HG03066 (cell line): ENCODE data around the gene HGS.

Experiments used
- ATAC-seq: cut with Tn5 transposase; IDR thresholded peaks from one replicate; pipeline ENCODE4 v1.9.1; 2021; ENCODE audit warnings: low read depth; ENCODE audit not compliant: unreplicated experiment

HGS gene

DNA sequence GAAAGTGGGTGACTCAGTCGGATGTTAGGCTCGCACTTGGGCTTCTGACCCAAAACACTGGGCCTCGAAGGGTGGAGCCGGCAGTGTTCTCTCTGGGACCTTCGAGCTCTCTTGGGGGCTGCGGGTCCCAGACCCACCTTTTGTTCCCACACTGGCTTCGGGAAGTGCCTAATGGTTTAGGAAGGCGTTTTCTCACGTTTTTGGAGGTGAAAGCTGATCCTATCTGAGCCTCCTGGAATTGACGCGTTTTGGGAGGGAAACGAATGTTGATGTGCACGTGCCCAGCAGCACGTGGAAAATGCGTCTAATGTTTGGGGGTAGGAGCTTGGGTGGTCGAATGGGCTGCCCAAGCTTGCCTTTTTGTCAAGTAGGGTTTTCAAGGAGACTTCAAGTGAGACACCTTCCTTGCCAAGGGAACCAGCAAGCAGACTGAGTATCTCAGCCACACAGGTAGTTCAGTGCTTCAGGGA lies 666 bp downstream of the HGS start:
- peak; percentile 4 for ATAC-seq

DNA sequence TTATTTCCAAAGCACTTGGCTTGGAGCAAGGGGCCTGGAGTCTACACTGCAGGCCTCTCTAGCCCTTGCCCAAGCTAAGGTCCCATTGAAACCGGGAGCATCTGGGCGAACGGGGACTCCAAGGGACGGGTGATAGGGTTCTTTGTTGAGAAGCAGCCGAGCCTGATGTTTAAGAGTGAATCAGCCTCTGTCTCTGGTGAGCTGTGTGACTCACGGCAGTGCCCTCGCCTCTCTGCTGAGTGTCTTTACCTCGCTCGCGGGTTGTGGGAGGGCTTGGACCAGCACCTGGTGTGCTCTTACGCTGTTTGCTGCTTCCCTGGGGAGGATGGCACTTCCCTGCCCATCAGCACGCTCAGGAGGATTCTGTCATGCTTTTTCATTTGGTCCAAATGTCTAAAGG lies 1.3 kb downstream of the HGS start:
- ATAC-seq = no peak

DNA sequence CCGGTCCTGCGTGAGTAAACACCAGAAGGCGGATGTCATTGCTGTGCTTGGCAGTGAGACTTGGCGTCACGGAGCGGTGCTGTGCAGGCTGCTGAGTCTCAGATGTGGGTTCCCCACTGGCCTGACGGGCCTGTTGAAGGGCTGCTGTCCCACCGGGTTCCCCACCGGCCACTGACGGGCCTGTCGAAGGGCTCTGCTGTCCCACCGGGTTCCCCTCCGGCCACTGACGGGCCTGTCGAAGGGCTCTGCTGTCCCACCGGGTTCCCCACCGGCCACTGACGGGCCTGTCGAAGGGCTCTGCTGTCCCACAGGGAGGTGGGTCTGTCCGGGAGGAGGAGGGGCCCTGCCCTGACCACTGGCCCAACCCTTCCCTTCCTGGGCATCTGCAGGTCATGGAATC lies 2.8 kb downstream of the HGS start:
- ATAC-seq = no peak

DNA sequence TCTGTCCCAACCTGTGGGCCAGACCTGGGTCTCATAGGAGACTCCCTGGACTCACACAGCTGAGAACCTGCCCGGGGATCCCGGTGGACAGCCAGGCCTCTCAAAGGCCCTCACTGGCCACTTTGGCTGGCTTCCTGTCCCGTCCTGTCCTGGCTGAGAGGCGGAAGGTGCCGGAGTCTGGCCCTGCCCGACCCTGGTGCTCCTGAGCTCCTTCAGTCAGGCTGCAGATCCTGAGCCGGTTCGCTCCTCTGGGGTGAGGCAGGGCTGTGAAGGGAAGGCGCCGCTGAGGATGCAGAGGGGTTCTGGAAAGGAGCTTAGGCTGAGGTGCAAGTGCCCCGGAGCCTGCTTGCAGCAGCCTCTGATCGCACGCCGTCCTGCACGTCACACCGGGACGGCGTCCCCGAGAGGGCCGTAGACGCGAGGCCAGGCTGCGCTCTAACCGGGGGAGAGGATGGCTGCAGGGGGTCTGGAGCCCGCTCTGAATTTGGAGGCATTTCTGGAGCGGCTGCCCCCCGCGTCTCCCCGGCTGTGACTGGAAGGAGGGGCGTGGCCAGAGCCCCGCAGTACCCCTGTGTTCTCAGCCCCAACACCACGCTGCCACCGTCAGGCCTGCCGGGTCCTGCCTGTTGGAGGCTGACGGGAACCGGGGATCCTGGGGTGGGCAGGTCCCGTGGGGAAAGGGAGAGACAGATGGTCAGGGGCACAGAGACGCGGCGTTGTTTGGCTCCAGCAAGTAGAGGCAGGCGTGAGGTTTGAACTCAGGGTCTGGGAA lies 4.1 kb downstream of the HGS start:
- ATAC-seq = no peak

DNA sequence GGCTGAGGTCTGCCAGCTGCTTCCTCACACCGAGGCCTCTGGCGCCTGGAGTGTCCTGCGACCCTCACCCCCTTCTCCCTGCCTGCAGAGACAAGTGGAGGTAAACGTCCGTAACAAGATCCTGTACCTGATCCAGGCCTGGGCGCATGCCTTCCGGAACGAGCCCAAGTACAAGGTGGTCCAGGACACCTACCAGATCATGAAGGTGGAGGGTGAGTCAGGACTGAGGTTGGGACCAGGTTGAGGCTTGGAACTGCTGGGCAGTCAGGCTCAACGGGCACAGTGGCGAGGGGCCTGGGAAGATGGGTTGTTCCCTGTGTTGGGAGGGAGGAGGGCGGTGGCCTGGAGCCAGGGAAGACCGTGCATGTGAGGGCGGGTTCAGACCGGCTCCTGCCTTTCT lies 4.8 kb downstream of the HGS start:
- no peak for ATAC-seq

DNA sequence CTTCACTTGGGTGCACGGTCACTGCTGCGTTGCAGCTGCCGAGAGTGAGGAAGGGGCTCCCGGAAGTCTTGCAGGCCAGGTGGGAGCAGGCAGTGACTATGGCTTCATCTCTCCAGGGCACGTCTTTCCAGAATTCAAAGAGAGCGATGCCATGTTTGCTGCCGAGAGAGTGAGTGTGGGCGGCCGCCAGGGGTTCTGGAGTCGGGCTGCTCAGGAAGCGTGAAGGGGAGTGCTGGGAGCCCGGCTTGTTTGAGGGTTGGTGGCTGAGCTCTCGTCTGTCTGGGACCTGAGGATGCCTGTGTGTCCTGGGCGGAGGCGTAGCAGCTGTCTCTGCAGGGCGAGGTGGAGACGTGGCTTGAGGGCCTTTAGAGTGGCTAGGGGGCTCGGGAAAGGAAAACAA lies 6.3 kb downstream of the HGS start:
- ATAC-seq = no peak

DNA sequence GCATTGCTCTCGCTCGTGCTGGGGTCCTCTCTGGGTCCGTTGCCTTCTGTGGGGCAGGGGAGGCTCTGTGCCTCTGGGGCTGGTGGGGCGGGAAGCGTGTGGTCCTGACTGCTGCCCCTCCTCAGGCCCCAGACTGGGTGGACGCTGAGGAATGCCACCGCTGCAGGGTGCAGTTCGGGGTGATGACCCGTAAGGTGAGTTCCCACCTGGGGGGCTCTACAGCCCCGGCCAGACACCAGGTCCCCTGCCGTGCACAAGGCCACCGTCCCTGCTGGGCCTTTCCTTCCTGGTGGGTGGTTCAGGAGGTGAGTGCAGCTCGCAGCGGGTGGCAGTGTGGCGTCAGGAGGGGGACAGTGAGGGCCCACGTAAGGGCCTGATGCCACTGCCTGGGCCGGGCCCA lies 6.7 kb downstream of the HGS start:
- ATAC-seq = no peak

DNA sequence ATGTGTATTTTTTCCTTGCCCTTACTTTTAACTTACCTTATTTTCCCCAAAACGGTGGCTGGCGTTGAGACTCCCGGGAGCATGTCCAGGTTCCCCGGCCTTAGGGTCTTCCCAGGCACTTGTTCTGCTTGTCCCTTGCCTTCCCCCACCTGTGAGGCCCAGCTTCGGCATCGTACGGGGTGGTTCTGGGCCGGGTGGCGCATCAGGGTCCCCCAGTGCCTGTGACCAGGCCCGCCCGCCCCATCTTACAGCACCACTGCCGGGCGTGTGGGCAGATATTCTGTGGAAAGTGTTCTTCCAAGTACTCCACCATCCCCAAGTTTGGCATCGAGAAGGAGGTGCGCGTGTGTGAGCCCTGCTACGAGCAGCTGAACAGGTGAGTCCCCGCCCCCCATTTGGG lies 7.4 kb downstream of the HGS start:
- no peak for ATAC-seq

DNA sequence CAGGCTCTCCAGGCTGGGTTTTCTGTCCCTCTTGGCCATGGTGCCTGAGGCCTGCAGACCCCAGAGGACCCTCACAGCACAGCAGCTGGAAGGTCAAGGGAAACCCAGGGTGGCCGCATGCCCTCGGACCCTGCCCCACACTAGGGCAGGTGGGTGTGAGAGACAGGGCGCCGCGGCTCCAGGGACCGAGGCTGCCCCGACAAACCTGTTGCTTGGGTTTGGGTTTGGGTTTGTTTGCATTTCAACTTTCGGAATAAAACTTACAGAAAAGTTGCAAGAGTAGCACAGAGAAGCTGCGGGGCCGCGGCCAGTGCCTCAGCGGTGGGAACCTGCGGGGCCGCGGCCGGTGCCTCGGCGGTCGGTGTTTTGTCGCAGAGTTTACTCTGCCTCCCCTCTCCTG lies 7.8 kb downstream of the HGS start:
- ATAC-seq = no peak

DNA sequence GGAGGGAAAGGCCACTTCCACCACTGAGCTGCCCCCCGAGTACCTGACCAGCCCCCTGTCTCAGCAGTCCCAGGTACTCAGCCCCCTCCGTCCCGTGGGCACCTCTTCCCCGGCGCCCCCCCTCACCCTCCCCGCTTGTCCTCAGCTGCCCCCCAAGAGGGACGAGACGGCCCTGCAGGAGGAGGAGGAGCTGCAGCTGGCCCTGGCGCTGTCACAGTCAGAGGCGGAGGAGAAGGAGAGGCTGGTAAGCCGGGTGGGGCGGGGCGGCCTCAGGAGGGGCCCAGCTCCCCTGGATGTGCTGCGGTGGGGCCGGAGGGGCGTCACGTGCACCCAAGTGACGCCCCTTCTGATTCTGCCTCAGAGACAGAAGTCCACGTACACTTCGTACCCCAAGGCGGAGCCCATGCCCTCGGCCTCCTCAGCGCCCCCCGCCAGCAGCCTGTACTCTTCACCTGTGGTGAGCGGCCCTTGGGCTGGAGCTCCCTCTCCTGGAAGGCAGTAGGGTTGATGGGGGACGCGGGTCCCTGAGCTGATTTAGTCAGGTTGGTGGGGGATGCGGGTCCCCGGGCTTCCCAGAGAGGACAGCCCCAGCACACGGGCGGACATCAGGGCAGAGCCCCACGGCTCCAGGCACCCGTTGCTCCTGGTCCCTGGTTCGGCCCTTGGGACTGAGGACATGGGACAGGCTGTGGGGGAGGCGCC lies 9.8 kb downstream of the HGS start:
- ATAC-seq = no peak

DNA sequence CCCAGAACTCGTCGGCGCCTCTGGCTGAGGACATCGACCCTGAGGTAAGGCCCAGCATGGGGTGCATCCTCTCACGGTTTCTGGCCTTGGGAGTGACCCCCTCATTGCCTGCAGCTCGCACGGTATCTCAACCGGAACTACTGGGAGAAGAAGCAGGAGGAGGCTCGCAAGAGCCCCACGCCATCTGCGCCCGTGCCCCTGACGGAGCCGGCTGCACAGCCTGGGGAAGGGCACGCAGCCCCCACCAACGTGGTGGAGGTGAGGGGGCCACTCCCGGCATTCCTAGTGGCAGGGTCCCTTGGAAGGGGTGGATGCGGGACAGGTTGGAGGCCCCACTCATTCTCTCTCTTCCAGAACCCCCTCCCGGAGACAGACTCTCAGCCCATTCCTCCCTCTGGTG lies 11.0 kb downstream of the HGS start:
- no peak for ATAC-seq

DNA sequence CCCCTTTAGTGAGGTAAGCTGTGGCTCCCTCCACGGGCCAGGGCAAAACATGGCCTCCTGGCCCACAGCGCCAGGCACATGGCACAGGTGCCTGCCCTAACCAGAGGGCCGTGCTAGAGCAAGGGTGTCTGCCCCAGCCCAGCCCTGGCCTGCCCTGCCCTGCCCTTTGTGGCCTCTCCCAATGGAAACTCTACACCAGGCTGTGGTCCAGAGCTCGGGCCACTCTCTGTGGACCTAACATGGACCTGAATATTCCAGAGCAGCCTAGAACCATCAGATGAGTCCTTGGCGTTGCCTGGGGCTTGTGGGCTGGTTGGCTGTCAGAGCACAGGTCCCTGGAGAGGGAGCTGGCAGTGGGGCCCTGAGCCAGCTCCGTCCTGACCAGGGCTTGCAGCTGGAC lies 11.4 kb downstream of the HGS start:
- ATAC-seq = no peak

DNA sequence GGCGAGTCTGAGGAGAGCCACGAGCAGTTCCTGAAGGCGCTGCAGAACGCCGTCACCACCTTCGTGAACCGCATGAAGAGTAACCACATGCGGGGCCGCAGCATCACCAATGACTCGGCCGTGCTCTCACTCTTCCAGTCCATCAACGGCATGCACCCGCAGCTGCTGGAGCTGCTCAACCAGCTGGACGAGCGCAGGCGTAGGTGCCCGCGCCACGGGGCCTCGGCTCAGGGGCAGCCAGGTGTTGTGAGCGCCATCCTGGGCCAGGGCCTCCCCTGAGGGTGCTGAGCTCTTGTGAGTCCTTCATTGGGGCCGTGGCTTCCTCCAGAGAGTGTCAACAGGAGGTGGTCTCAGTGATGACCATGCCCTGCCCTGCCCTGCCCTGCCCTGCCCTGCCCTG lies 12.0 kb downstream of the HGS start:
- ATAC-seq = no peak

DNA sequence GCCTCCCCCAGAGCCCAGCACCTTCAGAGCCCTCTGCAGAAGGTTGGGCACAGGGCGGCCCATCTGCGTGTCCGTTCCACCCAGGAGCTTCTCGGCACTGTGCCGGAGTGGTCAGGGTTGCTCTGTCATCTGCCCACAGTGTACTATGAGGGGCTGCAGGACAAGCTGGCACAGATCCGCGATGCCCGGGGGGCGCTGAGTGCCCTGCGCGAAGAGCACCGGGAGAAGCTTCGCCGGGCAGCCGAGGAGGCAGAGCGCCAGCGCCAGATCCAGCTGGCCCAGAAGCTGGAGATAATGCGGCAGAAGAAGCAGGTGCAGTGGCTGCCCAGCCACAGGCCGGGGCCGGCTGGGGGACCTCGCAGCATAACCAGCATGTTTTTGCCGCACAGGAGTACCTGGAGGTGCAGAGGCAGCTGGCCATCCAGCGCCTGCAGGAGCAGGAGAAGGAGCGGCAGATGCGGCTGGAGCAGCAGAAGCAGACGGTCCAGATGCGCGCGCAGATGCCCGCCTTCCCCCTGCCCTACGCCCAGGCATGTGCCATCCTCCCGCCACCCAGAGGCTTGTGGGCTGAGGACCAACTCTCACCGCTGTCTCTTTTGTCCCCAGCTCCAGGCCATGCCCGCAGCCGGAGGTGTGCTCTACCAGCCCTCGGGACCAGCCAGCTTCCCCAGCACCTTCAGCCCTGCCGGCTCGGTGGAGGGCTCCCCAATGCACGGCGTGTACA lies 12.6 kb downstream of the HGS start:
- ATAC-seq = no peak

DNA sequence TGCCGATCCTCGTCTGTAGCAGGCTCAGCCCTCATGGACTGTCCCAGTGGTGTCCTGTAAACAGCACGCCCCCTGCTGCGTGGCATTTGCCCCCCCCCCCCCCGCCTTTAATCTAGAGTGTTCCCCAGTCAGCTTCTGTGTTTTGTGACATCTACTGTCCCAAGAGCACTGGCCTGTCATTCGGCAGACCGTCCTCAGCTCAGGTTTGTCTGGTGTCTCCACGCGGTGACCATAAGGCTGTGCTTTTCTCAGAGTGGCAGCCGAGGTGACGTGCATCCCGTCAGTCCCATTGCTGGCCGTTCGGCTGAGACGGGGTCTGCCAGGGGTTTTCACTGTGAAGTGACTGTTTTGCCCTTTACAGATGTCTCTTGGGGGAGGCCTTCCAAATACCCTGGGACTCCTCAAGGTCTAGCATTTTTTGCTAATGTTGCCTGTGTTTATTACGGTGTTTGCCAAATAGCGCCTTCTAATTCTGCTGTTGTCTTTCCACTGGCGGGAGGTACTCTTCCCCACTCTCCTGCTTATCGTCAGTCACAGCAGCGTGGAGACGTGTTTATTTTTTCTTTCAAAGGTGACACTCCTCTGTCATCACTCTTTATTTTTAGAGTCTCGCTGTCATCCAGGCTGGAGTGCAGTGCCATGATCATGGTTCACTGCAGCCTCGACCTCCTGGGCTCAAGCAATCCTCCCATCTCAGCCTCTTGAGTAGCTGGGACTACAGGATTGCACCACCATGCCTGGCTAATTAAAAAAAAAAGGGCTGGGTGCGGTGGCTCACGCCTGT lies 13.6 kb downstream of the HGS start:
- no peak for ATAC-seq

DNA sequence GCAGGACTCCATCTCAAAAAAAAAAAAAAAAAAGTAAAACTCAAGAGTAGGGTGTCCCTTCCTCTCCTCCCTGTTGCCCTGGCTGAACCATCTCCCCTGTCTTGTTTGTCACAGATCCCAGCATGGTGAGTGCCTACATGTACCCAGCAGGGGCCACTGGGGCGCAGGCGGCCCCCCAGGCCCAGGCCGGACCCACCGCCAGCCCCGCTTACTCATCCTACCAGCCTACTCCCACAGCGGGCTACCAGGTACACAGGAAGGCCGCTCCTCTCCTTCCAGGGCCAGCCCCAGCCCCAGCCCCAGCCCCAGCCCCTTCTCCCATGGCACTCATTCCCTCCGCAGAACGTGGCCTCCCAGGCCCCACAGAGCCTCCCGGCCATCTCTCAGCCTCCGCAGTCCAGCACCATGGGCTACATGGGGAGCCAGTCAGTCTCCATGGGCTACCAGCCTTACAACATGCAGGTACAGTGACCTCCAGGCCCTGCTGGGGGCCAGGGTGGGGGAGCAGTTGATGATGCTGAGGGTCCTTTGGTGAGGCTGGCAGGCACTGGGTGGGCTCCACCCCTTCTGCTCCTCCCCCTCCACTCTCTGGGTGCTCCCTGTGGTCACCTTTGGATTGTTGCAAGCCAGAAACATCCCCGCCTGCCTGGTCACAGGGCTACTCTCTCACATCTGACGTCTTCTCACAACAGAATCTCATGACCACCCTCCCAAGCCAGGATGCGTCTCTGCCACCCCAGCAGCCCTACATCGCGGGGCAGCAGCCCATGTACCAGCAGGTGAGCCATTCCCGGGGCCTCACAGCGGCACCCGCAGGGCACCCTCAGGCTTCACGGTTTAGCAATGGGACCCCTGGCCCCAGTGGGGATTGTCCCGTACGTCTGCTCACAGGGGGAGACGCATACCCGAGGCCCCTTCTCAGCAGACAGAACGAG lies 16.8 kb downstream of the HGS start:
- no peak for ATAC-seq

DNA sequence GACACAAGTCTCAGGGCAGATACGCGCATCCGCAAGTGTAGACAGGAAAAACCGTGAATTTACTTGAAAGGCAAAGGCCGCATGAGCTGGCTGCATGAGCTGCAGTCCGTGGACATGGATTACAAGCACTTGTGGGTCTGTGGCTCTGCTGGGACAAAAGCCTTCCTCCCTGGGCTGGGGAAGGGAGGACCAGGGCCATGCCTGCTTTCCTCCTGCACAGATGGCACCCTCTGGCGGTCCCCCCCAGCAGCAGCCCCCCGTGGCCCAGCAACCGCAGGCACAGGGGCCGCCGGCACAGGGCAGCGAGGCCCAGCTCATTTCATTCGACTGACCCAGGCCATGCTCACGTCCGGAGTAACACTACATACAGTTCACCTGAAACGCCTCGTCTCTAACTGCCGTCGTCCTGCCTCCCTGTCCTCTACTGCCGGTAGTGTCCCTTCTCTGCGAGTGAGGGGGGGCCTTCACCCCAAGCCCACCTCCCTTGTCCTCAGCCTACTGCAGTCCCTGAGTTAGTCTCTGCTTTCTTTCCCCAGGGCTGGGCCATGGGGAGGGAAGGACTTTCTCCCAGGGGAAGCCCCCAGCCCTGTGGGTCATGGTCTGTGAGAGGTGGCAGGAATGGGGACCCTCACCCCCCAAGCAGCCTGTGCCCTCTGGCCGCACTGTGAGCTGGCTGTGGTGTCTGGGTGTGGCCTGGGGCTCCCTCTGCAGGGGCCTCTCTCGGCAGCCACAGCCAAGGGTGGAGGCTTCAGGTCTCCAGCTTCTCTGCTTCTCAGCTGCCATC lies 17.7 kb downstream of the HGS start:
- ATAC-seq = no peak

DNA sequence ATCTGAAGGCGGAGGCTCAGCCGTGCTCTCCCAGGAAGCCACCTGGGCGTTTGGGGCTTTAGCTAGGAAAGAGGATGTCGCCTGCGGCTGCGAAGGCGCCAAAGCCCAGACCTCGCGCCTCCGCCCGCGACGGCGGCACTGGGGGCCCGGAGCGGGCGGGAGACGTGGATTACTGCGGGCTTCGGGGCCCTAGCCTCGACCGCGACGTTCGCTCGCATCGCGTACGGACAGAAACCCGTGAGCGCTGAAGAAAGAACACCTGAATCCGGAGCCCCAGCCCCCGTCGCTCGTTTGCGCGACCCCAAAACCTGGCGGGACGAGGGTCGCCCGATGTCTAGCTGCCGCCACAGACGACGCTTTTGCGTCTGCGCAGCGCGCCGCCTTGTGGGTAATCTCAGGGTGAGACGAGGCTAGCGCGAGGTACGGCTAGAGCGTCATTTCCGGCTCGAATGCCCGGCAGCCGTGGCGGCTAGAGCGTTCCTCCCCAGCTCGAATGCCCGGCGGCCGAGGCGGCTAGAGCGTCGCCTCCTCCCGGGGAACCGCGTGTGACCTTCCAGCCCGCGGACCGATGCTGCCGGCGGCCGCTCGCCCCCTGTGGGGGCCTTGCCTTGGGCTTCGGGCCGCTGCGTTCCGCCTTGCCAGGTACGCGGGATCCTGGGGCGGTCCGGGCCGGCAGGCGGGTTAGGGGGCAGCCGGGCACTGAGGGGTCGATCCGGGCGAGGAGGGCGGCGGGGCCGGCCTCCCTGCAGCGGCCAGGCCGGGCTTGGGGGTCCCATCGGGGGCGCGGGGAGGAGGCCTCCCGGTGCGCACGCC lies 19.3 kb downstream of the HGS start, which contains the start of gene MRPL12:
Gene MRPL12 (plus strand): TSS at position 434 of the 813 bp plus-strand sequence. CDS start 135 bp downstream, at position 569.
- peak; percentile 79 for ATAC-seq
